Endothelial cell of umbilical vein (primary cell): ENCODE data around the gene MYMX. TPM values are rescaled to one million over a fixed set of nuclear protein-coding genes. Genes with fewer than 3 reads are reported as not detected.
"Not testable (repeated sequence)": the region's sequence is repeated elsewhere in the genome, so short reads cannot be mapped to it uniquely, and the experiment has no call there.

Experiments used
- BruUV-seq: library from RNA; stranded (reverse); fragments of 400-500 nt; replicated peaks from 2 replicates; lab custom pipeline; 2021; lab: Mats Ljungman, UMichigan
- CTCF ChIA-PET: fragments of 300-600, 350-600 bp; sonication (Branson Sonifier 250); formaldehyde crosslinking; loops from one replicate; lab custom pipeline; 2021; ENCODE audit warnings: antibody characterized with exemption, inconsistent platforms; lab: Charles Lee
- POLR2A ChIA-PET: fragments of 300-600, 350-600 bp; sonication (Branson Sonifier 250); formaldehyde crosslinking; loops from one replicate; lab custom pipeline; 2021; ENCODE audit warnings: antibody characterized with exemption, inconsistent platforms; lab: Charles Lee
- DNase-seq: peaks from one replicate; pipeline ENCODE4 v3.0.0-alpha.2; 2011; ENCODE audit warnings: low read depth, low spot score
- FAIRE-seq: peaks from 2 replicates; lab custom pipeline; 2011; peaks lifted over from hg19 to GRCh38; lab: Jason Lieb, UNC
- H2AFZ ChIP-seq: 2 replicates; pipeline ENCODE4 v1.6.0; 2012; ENCODE audit warnings: low read depth, low read length, control low read depth, inconsistent platforms
- H3K27ac ChIP-seq: 2 replicates; pipeline ENCODE4 v1.5.1; 2011; ENCODE audit warnings: low read depth, mild to moderate bottlenecking, control low read depth, low read length, moderate library complexity; ENCODE audit not compliant: insufficient read depth
- H3K27me3 ChIP-seq, 2 experiments: 2 replicates each; pipeline versions ENCODE4 v1.6.0 to v1.6.1; 2011; ENCODE audit warnings: low read length in 2 of 2, mixed read lengths in 1 of 2; ENCODE audit not compliant: control insufficient read depth in 2 of 2, insufficient read depth in 2 of 2
- H3K36me3 ChIP-seq, 2 experiments: 2 replicates in 1 of 2; 3 replicates in 1 of 2; pipeline ENCODE4 v1.5.1; 2011; ENCODE audit warnings: low read length in 2 of 2, mild to moderate bottlenecking in 1 of 2, moderate library complexity in 1 of 2; ENCODE audit not compliant: control insufficient read depth in 2 of 2, insufficient read depth in 2 of 2; ENCODE audit errors: extremely low read depth in 1 of 2
- H3K4me1 ChIP-seq: 3 replicates; pipeline ENCODE4 v1.5.1; 2011; ENCODE audit warnings: mild to moderate bottlenecking, low read length; ENCODE audit not compliant: control insufficient read depth, insufficient read depth; ENCODE audit errors: extremely low read depth
- H3K4me2 ChIP-seq: 2 replicates; pipeline ENCODE4 v1.6.1; 2011; ENCODE audit warnings: low read length, control low read depth, mixed read lengths; ENCODE audit not compliant: insufficient read depth
- H3K4me3 ChIP-seq, 3 experiments: fragments of 200-600 bp in 1 of 3; sonication (generic), shearing (Covaris generic) in 1 of 3; replicated peaks in 1 of 3; 2 replicates each; pipeline ENCODE4 v1.5.1; 2011 to 2016; ENCODE audit warnings: control low read depth in 3 of 3, low read length in 3 of 3, mild to moderate bottlenecking in 2 of 3, inconsistent platforms in 1 of 3, low read depth in 1 of 3, moderate library complexity in 1 of 3; ENCODE audit not compliant: insufficient read depth in 1 of 3
- H3K79me2 ChIP-seq: 2 replicates; pipeline ENCODE4 v1.6.0; 2012; ENCODE audit warnings: low read length, inconsistent platforms; ENCODE audit not compliant: control insufficient read depth, insufficient read depth
- H3K9ac ChIP-seq: replicated peaks from 2 replicates; pipeline ENCODE3; 2011; ENCODE audit warnings: low read length, control low read depth; ENCODE audit not compliant: insufficient read depth; ENCODE audit errors: extremely low read depth
- H3K9me1 ChIP-seq: replicated peaks from 3 replicates; pipeline ENCODE4 v1.6.0; 2011; ENCODE audit warnings: mild to moderate bottlenecking, low read length; ENCODE audit not compliant: control insufficient read depth, insufficient read depth; ENCODE audit errors: extremely low read depth
- H3K9me3 ChIP-seq: replicated peaks from 2 replicates; pipeline ENCODE4 v1.5.1; 2012; ENCODE audit warnings: low read length, inconsistent platforms; ENCODE audit not compliant: control insufficient read depth, insufficient read depth
- H4K20me1 ChIP-seq: replicated peaks from 2 replicates; pipeline ENCODE3; 2011; ENCODE audit warnings: mild to moderate bottlenecking, low read length; ENCODE audit not compliant: control insufficient read depth, insufficient read depth; ENCODE audit errors: extremely low read depth
- POLR2AphosphoS5 ChIP-seq: IDR thresholded peaks from 2 replicates; pipeline ENCODE4 v1.6.1; 2012; ENCODE audit warnings: low read depth, mild to moderate bottlenecking, control low read depth, low read length, moderate library complexity; ENCODE audit not compliant: insufficient read depth
- dilution Hi-C: fragments of 300-500 bp; cut with MboI; formaldehyde crosslinking; loops from one replicate; pipeline ENCODE4 v1.15.0; 2019; ENCODE audit warnings: low sequenced_read_pairs; ENCODE audit not compliant: extremely low pct_ligation_motif_present
- intact Hi-C: fragments of 100-400 bp; cut with micrococcal nuclease; formaldehyde crosslinking; loops from one replicate; pipeline ENCODE4 v1.10.0; 2022
- polyA plus RNA-seq, 4 experiments: library from polyadenylated mRNA; depleted of rRNA in 3 of 4; stranded (reverse) in 3 of 4; unstranded in 1 of 4; fragments of >200 nt; gene quantifications; 2 replicates each; pipeline versions ENCODE4 v1.2.1 to v1.2.3, GENCODE V29; 2011 to 2012; ENCODE audit warnings: missing spikeins in 1 of 4
- total RNA-seq: library from RNA; stranded (reverse); gene quantifications from 2 replicates; pipeline ENCODE4 v1.2.3, GENCODE V29; 2021

Gene MYMX
- total and polyA plus RNA-seq, 2 donors (not counting 3 experiments of a cell fraction or from before 2014, with no cell fraction given), result 0.18 TPM; not detected in 1

DNA sequence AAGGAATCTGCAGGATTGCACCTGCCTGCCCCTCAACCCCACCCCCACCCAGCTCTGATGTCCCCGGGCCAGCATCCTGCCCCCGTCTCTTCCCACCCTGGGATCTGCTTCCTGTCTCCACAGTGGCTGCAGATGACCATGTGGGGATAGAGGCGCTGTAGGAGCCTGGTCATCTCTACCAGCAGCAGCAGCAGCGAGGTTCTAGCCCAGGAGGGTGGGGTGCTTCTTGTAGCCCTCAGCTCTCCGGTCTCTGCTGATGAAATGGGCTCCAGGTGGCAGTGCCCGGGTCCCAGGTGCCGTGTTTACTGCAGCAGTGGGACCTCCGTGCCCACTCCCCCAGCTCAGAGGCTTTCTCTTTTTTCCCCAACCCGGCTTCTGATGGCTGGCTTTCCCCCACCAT lies 32.9 kb upstream of the MYMX start:
- Histone ChIP-seq H3K9me3 (no peaks in the 10 kb centered on the region), H3K27ac (no peak overlapping the region), H3K9me1 (no peaks in the 10 kb centered on the region), H3K27me3 (no peaks in the 10 kb centered on the region), H4K20me1 (no peaks in the 10 kb centered on the region), H3K79me2 (no peaks in the 10 kb centered on the region), H2AFZ (no peak overlapping the region), H3K4me1 (peaks cover 34% of the 10 kb centered on the region), H3K9ac (no peak overlapping the region), H3K4me2 (no peak overlapping the region), H3K4me3 (no peak overlapping the region), H3K36me3 (no peaks in the 10 kb centered on the region)
- FAIRE-seq (no peak), DNase-seq (no peak)
- intact Hi-C loops (no loop called here), dilution Hi-C loops (no loop called here)
- no TSS peak for BruUV-seq
- ChIA-PET POLR2A (no interaction called here), CTCF (interaction anchor here (1.6 kb wide), 1 partner anchor 9 kb away, joined by 5 read pairs; no protein-coding TSS in a partner anchor)
- TF ChIP-seq POLR2AphosphoS5, result no peak

DNA sequence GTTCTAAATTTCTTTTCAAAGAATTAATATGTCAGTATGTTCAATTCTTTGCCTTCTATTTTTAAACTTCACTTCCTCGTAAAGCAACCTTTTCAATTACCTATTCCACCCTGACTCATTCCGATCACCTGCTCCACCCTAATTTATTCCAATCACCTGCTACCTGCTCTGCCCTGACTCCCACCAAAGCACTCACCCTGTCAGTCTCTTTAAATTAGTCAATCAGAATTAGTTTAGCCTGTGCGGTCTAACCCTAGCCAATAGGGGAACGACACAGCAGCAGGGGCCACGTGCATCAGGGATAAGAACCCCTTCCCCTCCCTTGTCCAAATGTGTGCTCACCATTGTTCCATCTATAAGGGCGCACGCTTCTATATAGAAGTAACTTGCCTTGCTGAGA lies 31.4 kb upstream of the MYMX start:
- H3K9me3 ChIP-seq, H3K9me1 ChIP-seq, intact Hi-C loops, H2AFZ ChIP-seq, H3K9ac ChIP-seq, dilution Hi-C loops, FAIRE-seq, H3K36me3 ChIP-seq, H3K4me3 ChIP-seq, BruUV-seq, POLR2A ChIA-PET, H3K27ac ChIP-seq, DNase-seq, H4K20me1 ChIP-seq, H3K4me2 ChIP-seq, H3K79me2 ChIP-seq, H3K27me3 ChIP-seq: not testable (repeated sequence)
- peaks cover 18% of the 10 kb centered on the region for H3K4me1 ChIP-seq
- CTCF ChIA-PET, result interaction anchor here (1.3 to 3.9 kb wide), 3 partner anchors 13 to 50 kb away, joined by 3 to 28 read pairs (median 8); partner anchors contain the start of gene SLC29A1
